Esophagus muscularis mucosa (tissue), 4 donors: Measurements from ENCODE around the gene PRRX1. TPM values are rescaled to one million over a fixed set of nuclear protein-coding genes. Genes with fewer than 3 reads are reported as not detected.

ENCODE experiments used
- DNase-seq: peaks from one replicate; pipeline ENCODE4 v3.0.0-alpha.2; 2017; ENCODE audit errors: extremely low spot score
- H3K27ac ChIP-seq, 4 donors: fragments of 200-600 bp; sonication (generic); replicated peaks in 1 of 4; 1 replicate in 3 of 4; 2 replicates in 1 of 4; pipeline ENCODE4 v1.5.1; 2016 to 2019; ENCODE audit warnings: mild to moderate bottlenecking in 1 of 4
- H3K27me3 ChIP-seq, 4 donors: fragments of 200-600 bp; sonication (generic); one replicate each; pipeline versions ENCODE4 v1.5.1 to v1.6.0; 2016 to 2019
- H3K36me3 ChIP-seq, 4 donors: fragments of 200-600 bp; sonication (generic); one replicate each; pipeline ENCODE4 v1.5.1; 2016 to 2019
- H3K4me1 ChIP-seq, 4 donors: fragments of 200-600 bp; sonication (generic); one replicate each; pipeline ENCODE4 v1.5.1; 2016 to 2019
- H3K4me3 ChIP-seq, 4 donors: fragments of 200-600 bp; sonication (generic); 1 replicate in 2 of 4; 2 replicates in 2 of 4; pipeline ENCODE4 v1.5.1; 2016 to 2019; ENCODE audit warnings: mild to moderate bottlenecking in 4 of 4, moderate library complexity in 1 of 4
- H3K9me3 ChIP-seq, 4 donors: fragments of 200-600 bp; sonication (generic); 1 replicate in 3 of 4; 2 replicates in 1 of 4; pipeline ENCODE4 v1.5.1; 2016 to 2019
- EP300 ChIP-seq: sonication (generic); formaldehyde crosslinking; IDR thresholded peaks from one replicate; pipeline ENCODE4 v1.6.1; 2017; ENCODE audit warnings: antibody characterized with exemption
- POLR2A ChIP-seq: fragments of 450-650 bp; IDR thresholded peaks from one replicate; pipeline ENCODE4 v1.6.1; 2017; ENCODE audit warnings: antibody characterized with exemption, moderate library complexity, mild to moderate bottlenecking, low read depth
- POLR2AphosphoS5 ChIP-seq, 2 donors: sonication (generic); formaldehyde crosslinking; IDR thresholded peaks; one replicate each; pipeline ENCODE4 v1.6.1; 2017; ENCODE audit warnings: antibody characterized with exemption in 2 of 2
- WGBS: methylation state at CpG from one replicate; pipeline ENCODE4 v1.1.5; 2018; 5-methylcytosine and 5-hydroxymethylcytosine counted together
- intact Hi-C: fragments of 100-400 bp; cut with DNase I; formaldehyde crosslinking; loops from one replicate; pipeline ENCODE4 v1.15.1; 2023
- total RNA-seq, 4 donors: library from RNA; depleted of rRNA; stranded (reverse); fragments of >200 nt; gene quantifications; one replicate each; pipeline versions ENCODE4 v1.1.0 to v1.2.1, GENCODE V29; 2016
- TF ChIP-seq, protein P1 (sequence below), 3 experiments: fragments of 200-600 bp in 2 of 3; fragments of 450-650 bp in 1 of 3; sonication (generic) in 2 of 3; IDR thresholded peaks; one replicate each; pipeline ENCODE4 v1.5.1; 2017 to 2019; ENCODE audit warnings: antibody characterized with exemption in 3 of 3, mild to moderate bottlenecking in 2 of 3, moderate library complexity in 1 of 3

The PRRX1 gene
- total RNA-seq, 4 donors from 2014 or later: 11.6 to 31.2 (median 28.4) TPM

DNA sequence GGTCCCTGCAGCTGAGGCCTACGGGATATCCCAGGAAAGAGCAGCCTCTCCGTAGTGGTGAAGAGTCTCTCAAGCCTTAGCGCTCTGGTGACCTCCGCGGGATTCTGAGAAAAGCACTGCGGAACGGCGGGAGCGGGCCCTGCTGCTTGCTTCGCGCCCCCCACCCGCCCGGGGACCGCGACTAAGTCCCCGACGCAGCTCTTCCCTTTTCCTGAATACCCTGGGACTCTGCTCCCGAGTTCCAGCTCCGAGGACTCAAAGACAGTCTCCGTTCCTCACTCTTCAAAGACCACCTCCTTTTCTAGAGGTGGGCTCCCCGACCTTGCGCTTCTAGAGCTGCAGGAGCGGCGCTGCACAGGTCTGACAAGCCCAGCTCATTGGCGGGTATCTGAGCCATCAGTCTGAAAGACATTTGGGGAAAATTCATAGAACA is 3.6 kb upstream of the PRRX1 start:
- TF ChIP-seq POLR2A: no peak
- no peak for TF ChIP-seq EP300
- TF ChIP-seq, protein P1, sequence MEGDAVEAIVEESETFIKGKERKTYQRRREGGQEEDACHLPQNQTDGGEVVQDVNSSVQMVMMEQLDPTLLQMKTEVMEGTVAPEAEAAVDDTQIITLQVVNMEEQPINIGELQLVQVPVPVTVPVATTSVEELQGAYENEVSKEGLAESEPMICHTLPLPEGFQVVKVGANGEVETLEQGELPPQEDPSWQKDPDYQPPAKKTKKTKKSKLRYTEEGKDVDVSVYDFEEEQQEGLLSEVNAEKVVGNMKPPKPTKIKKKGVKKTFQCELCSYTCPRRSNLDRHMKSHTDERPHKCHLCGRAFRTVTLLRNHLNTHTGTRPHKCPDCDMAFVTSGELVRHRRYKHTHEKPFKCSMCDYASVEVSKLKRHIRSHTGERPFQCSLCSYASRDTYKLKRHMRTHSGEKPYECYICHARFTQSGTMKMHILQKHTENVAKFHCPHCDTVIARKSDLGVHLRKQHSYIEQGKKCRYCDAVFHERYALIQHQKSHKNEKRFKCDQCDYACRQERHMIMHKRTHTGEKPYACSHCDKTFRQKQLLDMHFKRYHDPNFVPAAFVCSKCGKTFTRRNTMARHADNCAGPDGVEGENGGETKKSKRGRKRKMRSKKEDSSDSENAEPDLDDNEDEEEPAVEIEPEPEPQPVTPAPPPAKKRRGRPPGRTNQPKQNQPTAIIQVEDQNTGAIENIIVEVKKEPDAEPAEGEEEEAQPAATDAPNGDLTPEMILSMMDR (IDR thresholded peaks at IDR 0.05): no peak
- no peak for TF ChIP-seq POLR2AphosphoS5 (IDR thresholded peaks at IDR 0.05)
- H3K4me3 ChIP-seq: no peak overlapping the region
- peaks cover 10 to 52% (median 45%) of the 10 kb centered on the region in 4 donors for H3K4me1 ChIP-seq
- intact Hi-C loops: loop anchor here (10.0 kb wide), 1 partner anchor 725 kb away; no protein-coding TSS in a partner anchor
- peaks cover 0 to 82% (median 32%) of the 10 kb centered on the region in 4 donors for H3K27me3 ChIP-seq
- DNase-seq: no peak
- WGBS: 52% methylated on average over 24 of the region's 25 CpGs
- H3K9me3 ChIP-seq: no peaks in the 10 kb centered on the region
- no peak overlapping the region for H3K27ac ChIP-seq
- no peaks in the 10 kb centered on the region for H3K36me3 ChIP-seq

DNA sequence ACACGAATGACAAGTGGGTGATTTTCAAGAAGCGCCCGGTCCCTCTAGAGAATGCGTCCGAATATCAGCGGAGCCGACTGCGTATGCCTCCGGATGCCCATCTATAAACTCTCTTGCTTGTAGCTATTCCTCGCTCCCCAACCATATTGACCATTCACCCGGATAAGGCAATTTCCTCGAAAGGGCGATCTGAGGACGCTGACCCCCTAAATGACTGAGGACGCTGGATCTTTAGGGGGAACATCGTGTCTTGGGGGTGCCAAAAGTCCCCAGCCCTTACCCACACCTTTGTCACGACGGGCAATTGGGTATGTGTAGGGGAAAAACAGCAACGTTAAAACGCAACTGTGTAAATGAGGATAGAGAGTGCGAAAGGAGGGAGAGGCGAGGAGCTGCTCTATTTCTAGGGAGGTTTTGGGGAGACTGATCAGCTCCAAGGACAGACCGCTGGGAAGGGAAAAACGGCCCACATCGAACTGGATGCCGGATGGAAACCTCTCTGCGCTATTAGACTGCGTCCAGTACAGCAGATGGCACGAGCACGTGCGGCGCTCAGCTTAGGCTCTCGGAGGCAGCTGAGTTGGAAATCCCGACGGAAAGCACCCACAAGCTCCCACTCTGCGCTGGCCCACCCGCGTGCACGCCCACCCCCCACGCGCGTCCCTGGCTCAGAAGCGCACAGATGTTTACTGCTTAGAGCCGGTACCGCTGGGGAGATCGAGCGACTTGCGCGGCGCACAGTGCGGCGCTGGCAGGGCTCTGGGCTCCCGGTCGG is 2.9 kb upstream of the PRRX1 start:
- H3K27me3 ChIP-seq: peaks cover 0 to 90% (median 35%) of the 10 kb centered on the region in 4 donors
- no peaks in the 10 kb centered on the region for H3K9me3 ChIP-seq
- TF ChIP-seq EP300: no peak
- TF ChIP-seq POLR2A: no peak
- TF ChIP-seq POLR2AphosphoS5 (IDR thresholded peaks at IDR 0.05): no peak
- TF ChIP-seq, protein P1 (IDR thresholded peaks at IDR 0.05): no peak
- H3K4me1 ChIP-seq: peaks cover 10 to 56% (median 47%) of the 10 kb centered on the region in 4 donors
- intact Hi-C loops: loop anchor here (10.0 kb wide), 1 partner anchor 726 kb away; no protein-coding TSS in a partner anchor
- H3K4me3 ChIP-seq: peak overlapping the region; percentile 52 to 73 (median 58)
- peak overlapping the region; percentile 71 to 83 (median 78) for H3K27ac ChIP-seq
- 24% methylated on average over 35 of the region's 54 CpGs for WGBS
- no peak for DNase-seq
- H3K36me3 ChIP-seq: no peaks in the 10 kb centered on the region

DNA sequence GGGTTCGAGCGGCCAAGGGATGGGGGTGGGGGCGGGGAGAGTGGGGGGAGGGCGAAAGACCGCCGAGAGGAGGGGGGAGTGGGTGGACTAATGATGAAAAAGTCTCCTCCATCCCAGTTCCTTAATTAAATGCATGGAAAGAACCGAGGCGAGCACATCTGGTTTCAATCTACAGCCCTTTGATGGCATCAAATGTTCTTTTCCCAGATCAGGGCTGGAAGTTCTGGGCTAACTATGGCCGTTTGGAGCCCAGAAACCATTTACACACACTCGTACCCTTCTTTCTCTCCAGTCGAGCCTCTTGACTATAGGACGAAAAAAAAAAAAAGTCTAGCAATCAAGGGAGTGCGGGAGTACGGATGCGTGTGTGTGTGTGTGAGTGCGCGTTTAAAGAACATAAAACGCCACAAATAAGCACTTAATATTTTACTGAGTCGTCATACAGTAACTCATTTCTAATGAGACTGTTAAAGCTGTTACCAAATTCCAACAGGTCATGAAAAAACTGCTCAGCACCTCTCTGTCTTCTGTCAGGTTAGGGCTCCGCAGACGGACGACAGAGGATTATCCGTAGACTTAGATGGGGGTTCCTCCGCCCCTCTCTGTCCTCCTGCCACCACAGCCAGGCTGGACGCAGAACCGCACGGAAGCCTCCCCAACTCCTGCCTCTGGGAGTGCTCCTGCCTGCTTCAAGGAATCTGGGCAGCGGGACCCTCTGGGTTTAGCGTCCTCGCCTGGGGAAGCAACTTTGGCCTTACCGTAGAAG is 2.1 kb upstream of the PRRX1 start:
- peak overlapping the region; percentile 52 to 73 (median 58) for H3K4me3 ChIP-seq
- peak overlapping the region; percentile 71 to 83 (median 78) for H3K27ac ChIP-seq
- H3K36me3 ChIP-seq: no peaks in the 10 kb centered on the region
- intact Hi-C loops: loop anchor here (10.0 kb wide), 1 partner anchor 727 kb away; no protein-coding TSS in a partner anchor
- DNase-seq: no peak
- 3% methylated on average over 23 of the region's 31 CpGs for WGBS
- H3K9me3 ChIP-seq: no peaks in the 10 kb centered on the region
- H3K27me3 ChIP-seq: peaks cover 0 to 98% (median 38%) of the 10 kb centered on the region in 4 donors
- TF ChIP-seq POLR2AphosphoS5 (IDR thresholded peaks at IDR 0.05) (peak in 1 of 2 donors; percentile 17), POLR2A (no peak)
- TF ChIP-seq, protein P1 (IDR thresholded peaks at IDR 0.05): peak in 1 of 3 experiments; percentile 18
- H3K4me1 ChIP-seq: peaks cover 10 to 56% (median 47%) of the 10 kb centered on the region in 4 donors

DNA sequence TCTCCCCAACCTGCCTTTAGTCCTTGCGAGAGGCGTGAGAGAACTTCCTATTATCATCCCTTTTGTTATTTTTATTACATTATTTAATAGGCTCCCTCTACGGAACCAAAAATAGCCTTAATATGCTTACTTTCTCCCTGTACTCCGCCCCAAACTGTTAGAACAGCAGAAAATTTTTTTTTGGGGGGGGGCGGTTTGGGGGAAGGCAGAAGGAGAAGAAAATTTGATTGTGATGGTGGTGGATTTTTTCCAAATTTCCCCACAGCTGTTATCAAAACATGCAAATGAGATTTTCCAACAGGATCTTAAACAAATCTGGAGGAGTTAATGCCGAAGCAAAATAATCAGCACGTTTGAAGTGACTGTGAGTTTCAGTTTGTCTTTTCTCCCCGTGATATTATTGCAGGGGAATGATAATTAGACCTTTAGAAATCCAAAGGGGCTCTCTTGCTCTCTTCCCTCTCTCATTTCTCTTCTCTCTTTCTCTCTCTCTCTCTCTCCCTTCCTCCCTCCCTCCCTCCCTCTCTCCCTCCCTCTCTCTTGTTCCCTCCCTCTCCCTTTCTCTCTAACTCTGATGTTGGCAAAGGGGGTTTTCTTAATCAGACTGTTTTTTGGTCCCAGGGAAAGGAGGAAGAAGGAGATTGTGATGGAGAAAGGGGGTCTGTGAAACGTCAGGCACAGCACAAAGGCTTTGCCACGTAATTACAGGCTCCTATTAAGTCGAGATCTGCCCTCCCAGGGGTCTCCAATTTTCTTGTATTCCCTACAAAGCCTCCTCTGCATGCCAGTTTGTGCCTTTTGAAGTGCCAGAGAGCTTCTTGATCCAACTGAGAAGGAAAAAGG is 1.1 kb upstream of the PRRX1 start:
- no peaks in the 10 kb centered on the region for H3K36me3 ChIP-seq
- H3K9me3 ChIP-seq: no peaks in the 10 kb centered on the region
- peak overlapping the region; percentile 52 to 73 (median 58) for H3K4me3 ChIP-seq
- no peak for TF ChIP-seq EP300
- no peak for TF ChIP-seq POLR2A
- no peak for TF ChIP-seq POLR2AphosphoS5 (IDR thresholded peaks at IDR 0.05)
- TF ChIP-seq, protein P1 (IDR thresholded peaks at IDR 0.05): no peak
- DNase-seq: no peak
- peaks cover 10 to 56% (median 48%) of the 10 kb centered on the region in 4 donors for H3K4me1 ChIP-seq
- H3K27ac ChIP-seq: peak overlapping the region; percentile 71 to 83 (median 78)
- 6% methylated on average over 10 of the region's 11 CpGs for WGBS
- intact Hi-C loops: loop anchor here (10.0 kb wide), 1 partner anchor 728 kb away; no protein-coding TSS in a partner anchor
- H3K27me3 ChIP-seq: peaks cover 0 to 98% (median 45%) of the 10 kb centered on the region in 4 donors
